Measurements from ENCODE around the gene CACNA2D1. TPM values are rescaled to one million over a fixed set of nuclear protein-coding genes. Genes with fewer than 3 reads are reported as not detected.

The CACNA2D1 gene
- total RNA-seq, 1 experiment from 2014 or later: 36.2 TPM

GRCh38 chr7:82331234-82331633 is 112.3 kb downstream of the CACNA2D1 start:
- no peak overlapping the region for H2BK15ac ChIP-seq (ENCODE audit: low read depth, low read length)
- H3K18ac ChIP-seq (ENCODE audit: insufficient read length, low read depth, low read length): no peak overlapping the region
- Mint-ChIP-seq H3K9me3 (no peaks in the 10 kb centered on the region), H3K27me3 (ENCODE audit: low read depth) (no peaks in the 10 kb centered on the region), H3K4me1 (peaks cover 17 to 26% of the 10 kb centered on the region in 2 experiments), H3K27ac (peak overlapping the region in 2 of 3 experiments; percentile 20 to 75; a peak in 1 of 7 replicates), H3K36me3 (ENCODE audit: insufficient read depth in 1 of 3, low read depth in 3 of 3) (no peaks in the 10 kb centered on the region; a peak in 1 of 7 replicates), H3K4me3 (no peak overlapping the region)
- no peaks in the 10 kb centered on the region for H3K79me2 ChIP-seq (ENCODE audit: insufficient read depth, low read length)
- no peaks in the 10 kb centered on the region for H3K9me3 ChIP-seq (ENCODE audit: control insufficient read depth, low read depth, low read length)
- no peak overlapping the region for H3K9ac ChIP-seq (ENCODE audit: extremely low read depth, insufficient read length, low read length)
- H3K23ac ChIP-seq (ENCODE audit: insufficient read length, low read depth, low read length): no peak overlapping the region
- no peak overlapping the region for H4K5ac ChIP-seq (ENCODE audit: insufficient read length, low read depth, low read length)
- no peak for DNase-seq
- H2BK12ac ChIP-seq (ENCODE audit: insufficient read length, low read depth, low read length): no peak overlapping the region
- no peak overlapping the region for H3K14ac ChIP-seq (ENCODE audit: insufficient read depth, low read length)
- TF ChIP-seq, protein P1, sequence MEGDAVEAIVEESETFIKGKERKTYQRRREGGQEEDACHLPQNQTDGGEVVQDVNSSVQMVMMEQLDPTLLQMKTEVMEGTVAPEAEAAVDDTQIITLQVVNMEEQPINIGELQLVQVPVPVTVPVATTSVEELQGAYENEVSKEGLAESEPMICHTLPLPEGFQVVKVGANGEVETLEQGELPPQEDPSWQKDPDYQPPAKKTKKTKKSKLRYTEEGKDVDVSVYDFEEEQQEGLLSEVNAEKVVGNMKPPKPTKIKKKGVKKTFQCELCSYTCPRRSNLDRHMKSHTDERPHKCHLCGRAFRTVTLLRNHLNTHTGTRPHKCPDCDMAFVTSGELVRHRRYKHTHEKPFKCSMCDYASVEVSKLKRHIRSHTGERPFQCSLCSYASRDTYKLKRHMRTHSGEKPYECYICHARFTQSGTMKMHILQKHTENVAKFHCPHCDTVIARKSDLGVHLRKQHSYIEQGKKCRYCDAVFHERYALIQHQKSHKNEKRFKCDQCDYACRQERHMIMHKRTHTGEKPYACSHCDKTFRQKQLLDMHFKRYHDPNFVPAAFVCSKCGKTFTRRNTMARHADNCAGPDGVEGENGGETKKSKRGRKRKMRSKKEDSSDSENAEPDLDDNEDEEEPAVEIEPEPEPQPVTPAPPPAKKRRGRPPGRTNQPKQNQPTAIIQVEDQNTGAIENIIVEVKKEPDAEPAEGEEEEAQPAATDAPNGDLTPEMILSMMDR (conservative IDR thresholded peaks at IDR 0.05): no peak
- no peak overlapping the region for H3K27ac ChIP-seq (ENCODE audit: insufficient read length, low read depth, low read length)
- no peak overlapping the region for H4K8ac ChIP-seq (replicated peaks; ENCODE audit: insufficient read length, low read depth, low read length)
- no peak overlapping the region for H2BK20ac ChIP-seq (ENCODE audit: low read depth, low read length, poor library complexity, severe bottlenecking)
- no peaks in the 10 kb centered on the region for H3K27me3 ChIP-seq (ENCODE audit: insufficient read depth, low read length)
- no peak overlapping the region for H4K91ac ChIP-seq (ENCODE audit: insufficient read length, low read depth, low read length)
- H3K4me2 ChIP-seq (ENCODE audit: insufficient read depth, insufficient read length, low read length): no peak overlapping the region
- no peak overlapping the region for H3K4ac ChIP-seq (ENCODE audit: low read depth, low read length)
- no peak overlapping the region for H2BK5ac ChIP-seq (ENCODE audit: insufficient read length, low read length)
- no peak overlapping the region for H2BK120ac ChIP-seq (ENCODE audit: low read depth, low read length, poor library complexity, severe bottlenecking)
- H3T11ph ChIP-seq (ENCODE audit: low read length): no peak overlapping the region
- no peaks in the 10 kb centered on the region for H3K79me1 ChIP-seq (ENCODE audit: insufficient read depth, low read depth, low read length, poor library complexity, severe bottlenecking)
- no peaks in the 10 kb centered on the region for H4K20me1 ChIP-seq (ENCODE audit: control insufficient read depth, insufficient read depth, insufficient read length)
- H3K4me1 ChIP-seq (ENCODE audit: insufficient read depth, low read length): no peaks in the 10 kb centered on the region; the same call in 1 of the 2 replicates
- H2AK5ac ChIP-seq (ENCODE audit: insufficient read length, low read length): no peak overlapping the region
- H3K23me2 ChIP-seq (ENCODE audit: insufficient read length, low read depth, low read length, poor library complexity, severe bottlenecking): no peaks in the 10 kb centered on the region
- H3K56ac ChIP-seq (ENCODE audit: insufficient read length, low read depth, low read length): no peak overlapping the region
- H2AFZ ChIP-seq (ENCODE audit: low read length): no peak overlapping the region
